K562 (cell line): ENCODE data around the gene SFTPB. TPM values are rescaled to one million over a fixed set of nuclear protein-coding genes. Genes with fewer than 3 reads are reported as not detected.

Experiments used
- ATAC-seq: fragments of 200-7000 bp; cut with Tn5 transposase; 3 replicates; pipeline ENCODE4 v1.9.1; 2020; ENCODE audit warnings: moderate library complexity
- BruUV-seq: library from RNA; stranded (reverse); fragments of 400-500 nt; replicated peaks from 2 replicates; lab custom pipeline; 2021; lab: Mats Ljungman, UMichigan
- CTCF ChIA-PET: fragments of 300-600 bp; formaldehyde crosslinking; extraction: SDS; loops from one replicate; lab custom pipeline; 2021; ENCODE audit warnings: low intra/inter-chr PET ratio; lab: Yijun Ruan, JAX
- POLR2A ChIA-PET: fragments of 300-600, 350-650 bp; sonication (Branson Sonifier 250); formaldehyde crosslinking; extraction: SDS; loops from one replicate; lab custom pipeline; 2021; ENCODE audit warnings: antibody characterized with exemption, inconsistent platforms; lab: Yijun Ruan, JAX
- DNase-seq, 4 experiments: peaks; one replicate each; pipeline versions ENCODE4 v3.0.0 to v3.0.0-alpha.2; 2011 to 2018; ENCODE audit warnings: low spot score in 3 of 4, mixed read lengths in 3 of 4; ENCODE audit errors: extremely low read depth in 1 of 4
- FAIRE-seq: peaks from 2 replicates; lab custom pipeline; 2011; peaks lifted over from hg19 to GRCh38; lab: Jason Lieb, UNC
- H2AFZ ChIP-seq: 2 replicates; pipeline ENCODE4 v1.6.0; 2011; ENCODE audit warnings: low read depth, low read length, control low read depth, inconsistent platforms
- H3K27ac ChIP-seq: fragments of 200-600 bp; 3 replicates; pipeline ENCODE4 v1.8.0; 2011; ENCODE audit warnings: low read depth, mild to moderate bottlenecking, control low read depth, inconsistent platforms, low read length, moderate library complexity, mixed read lengths; ENCODE audit errors: extremely low read depth
- H3K27me3 ChIP-seq, 2 experiments: fragments of 300-600 bp in 1 of 2; 2 replicates in 1 of 2; 3 replicates in 1 of 2; pipeline versions ENCODE4 v1.6.0 to v1.8.0; 2011; ENCODE audit warnings: inconsistent platforms in 2 of 2, low read length in 2 of 2, mild to moderate bottlenecking in 1 of 2, mixed read lengths in 1 of 2, moderate library complexity in 1 of 2; ENCODE audit not compliant: control insufficient read depth in 2 of 2, insufficient read depth in 2 of 2
- H3K36me3 ChIP-seq: fragments of 300-600 bp; 3 replicates; pipeline ENCODE4 v1.8.0; 2011; ENCODE audit warnings: mild to moderate bottlenecking, low read length, inconsistent platforms; ENCODE audit not compliant: control insufficient read depth, insufficient read depth
- H3K4me1 ChIP-seq, 2 experiments: fragments of 200-600 bp in 1 of 2; replicated peaks in 1 of 2; 2 replicates in 1 of 2; 3 replicates in 1 of 2; pipeline versions ENCODE4 v1.5.1 to v1.8.0; 2011; ENCODE audit warnings: inconsistent platforms in 2 of 2, low read length in 2 of 2, mild to moderate bottlenecking in 1 of 2, mixed read lengths in 1 of 2, moderate library complexity in 1 of 2; ENCODE audit not compliant: control insufficient read depth in 2 of 2, insufficient read depth in 2 of 2
- H3K4me2 ChIP-seq: 2 replicates; pipeline ENCODE4 v1.6.1; 2011; ENCODE audit warnings: low read length, control low read depth, inconsistent platforms, mixed read lengths; ENCODE audit not compliant: insufficient read depth
- H3K4me3 ChIP-seq: fragments of 200-600 bp; sonication (generic), shearing (Covaris generic); 2 replicates; pipeline ENCODE4 v1.5.1; 2016; ENCODE audit warnings: control low read depth, inconsistent platforms
- H3K79me2 ChIP-seq: fragments of 200-600 bp; 3 replicates; pipeline ENCODE4 v1.8.0; 2011; ENCODE audit warnings: low read length, inconsistent platforms; ENCODE audit not compliant: control insufficient read depth, insufficient read depth
- H3K9ac ChIP-seq, 2 experiments: 2 replicates each; pipeline versions ENCODE4 v1.6.0 to v1.6.1; 2011; ENCODE audit warnings: low read depth in 2 of 2, low read length in 2 of 2, control low read depth in 1 of 2, inconsistent platforms in 1 of 2, mild to moderate bottlenecking in 1 of 2, mixed read lengths in 1 of 2; ENCODE audit not compliant: insufficient read depth in 1 of 2
- H3K9me1 ChIP-seq: one replicate; pipeline ENCODE4 v1.6.0; 2011; ENCODE audit warnings: inconsistent platforms, mild to moderate bottlenecking, low read length, moderate library complexity; ENCODE audit not compliant: control insufficient read depth, insufficient read depth
- H3K9me3 ChIP-seq: replicated peaks from 2 replicates; pipeline ENCODE4 v1.5.1; 2011; ENCODE audit warnings: low read depth, low read length, inconsistent platforms; ENCODE audit not compliant: control insufficient read depth, insufficient read depth
- H4K20me1 ChIP-seq: replicated peaks from 2 replicates; pipeline ENCODE4 v1.6.1; 2011; ENCODE audit warnings: low read length, inconsistent platforms, mixed read lengths; ENCODE audit not compliant: control insufficient read depth, insufficient read depth
- CCAR2 ChIP-seq: fragments of 200-400 bp; formaldehyde crosslinking; IDR thresholded peaks from 2 replicates; pipeline ENCODE4 v1.6.1; 2017; ENCODE audit warnings: mild to moderate bottlenecking, low read depth, low read length
- CHD2 ChIP-seq: IDR thresholded peaks from 2 replicates; pipeline ENCODE4 v1.6.1; 2011; ENCODE audit warnings: low read depth, low read length
- FOXA1 ChIP-seq: fragments of 450-650 bp; IDR thresholded peaks from 2 replicates; pipeline ENCODE4 v1.6.1; 2016; ENCODE audit warnings: mild to moderate bottlenecking, borderline replicate concordance
- KLF13 ChIP-seq: fragments of 450-650 bp; IDR thresholded peaks from 2 replicates; pipeline ENCODE4 v1.6.1; 2016; ENCODE audit warnings: missing genetic modification characterization, low read depth, mild to moderate bottlenecking, missing compliant biosample characterization, moderate library complexity, borderline replicate concordance
- MBD1 ChIP-seq: fragments of 250-450 bp; sonication (Bioruptor Pico); IDR thresholded peaks from 2 replicates; pipeline ENCODE4 v1.8.0; 2022; ENCODE audit warnings: inconsistent platforms
- MNT ChIP-seq, 2 experiments: fragments of 450-650 bp; conservative IDR thresholded peaks; 2 replicates each; pipeline ENCODE4 v1.6.1; 2017; ENCODE audit warnings: mild to moderate bottlenecking in 2 of 2, moderate library complexity in 2 of 2
- MYC ChIP-seq, 2 experiments: fragments of 250-450 bp in 1 of 2; sonication (Bioruptor Pico) in 1 of 2; IDR thresholded peaks; 2 replicates each; pipeline versions ENCODE4 v1.5.1 to v1.6.1; 2012 to 2021; ENCODE audit warnings: low read depth in 2 of 2, borderline replicate concordance in 1 of 2, improper control_type of control experiment in 1 of 2, low read length in 1 of 2, mild to moderate bottlenecking in 1 of 2, moderate library complexity in 1 of 2
- PTRF ChIP-seq: fragments of 450-650 bp; IDR thresholded peaks from 2 replicates; pipeline ENCODE4 v1.6.1; 2016; ENCODE audit warnings: mild to moderate bottlenecking, missing genetic modification characterization, missing compliant biosample characterization
- PYGO2 ChIP-seq: fragments of 450-650 bp; IDR thresholded peaks from 2 replicates; pipeline ENCODE4 v1.6.1; 2016; ENCODE audit warnings: mild to moderate bottlenecking, missing genetic modification characterization, moderate library complexity, missing compliant biosample characterization
- RBM17 ChIP-seq: fragments of 200-400 bp; formaldehyde crosslinking; IDR thresholded peaks from 2 replicates; pipeline ENCODE4 v1.6.1; 2017; ENCODE audit warnings: low read depth, mild to moderate bottlenecking, low read length, borderline replicate concordance
- RNF2 ChIP-seq: sonication (generic); IDR thresholded peaks from 2 replicates; pipeline ENCODE4 v1.6.1; 2016
- TAF15 ChIP-seq: fragments of 200-400 bp; formaldehyde crosslinking; IDR thresholded peaks from 2 replicates; pipeline ENCODE4 v1.6.1; 2017; ENCODE audit warnings: mild to moderate bottlenecking, low read depth, low read length, moderate library complexity
- ZC3H11A ChIP-seq: IDR thresholded peaks from 2 replicates; pipeline ENCODE4 v1.6.1; 2012; ENCODE audit warnings: low read depth, low read length, improper control_type of control experiment
- ZNF282 ChIP-seq: sonication (generic); formaldehyde crosslinking; IDR thresholded peaks from 2 replicates; pipeline ENCODE4 v1.8.1; 2023; ENCODE audit warnings: missing genetic modification reagents
- WGBS: fragments of 100-300 bp; shearing (Covaris generic); methylation state at CpG from one replicate; pipeline ENCODE4 v1.1.6; 2016; ENCODE audit warnings: low coverage, mixed read lengths; ENCODE audit not compliant: insufficient coverage; ENCODE audit errors: missing lambda C conversion rate; 5-methylcytosine and 5-hydroxymethylcytosine counted together
- in situ Hi-C: fragments of 300-500 bp; cut with MboI; formaldehyde crosslinking; loops from 4 replicates; pipeline ENCODE4 v1.15.0; 2018; ENCODE audit warnings: inconsistent platforms, mixed read lengths
- intact Hi-C: fragments of 100-400 bp; cut with micrococcal nuclease; formaldehyde crosslinking; loops from 2 replicates; pipeline ENCODE4 v1.14.2; 2022
- polyA plus RNA-seq, 8 experiments: library from polyadenylated mRNA; depleted of rRNA in 4 of 8; stranded (reverse) in 5 of 8; unstranded in 3 of 8; fragments of >200 nt; fragmentation: Nextera tagmentation in 2 of 8; fragmentation: Illumina TruSeq in 1 of 8; extraction: Ambion mirVana in 2 of 8; extraction: Trizol in 1 of 8; gene quantifications; 2 replicates each; pipeline versions ENCODE4 v1.2.1 to v1.2.3, GENCODE V29; 2011 to 2014; ENCODE audit warnings: inconsistent platforms in 1 of 8, missing spikeins in 1 of 8
- total RNA-seq, 7 experiments: library from RNA; depleted of rRNA in 6 of 7; stranded (reverse); fragments of >200 nt in 6 of 7; fragmentation: Illumina TruSeq in 2 of 7; extraction: Trizol in 2 of 7; gene quantifications; 2 replicates each; pipeline versions ENCODE4 v1.2.1 to v1.2.3, GENCODE V29; 2011 to 2021; ENCODE audit warnings: low replicate concordance in 1 of 7

Gene SFTPB
- total and polyA plus RNA-seq, 9 of the 15 experiments (the other 6 are each of a cell fraction or from before 2014, with no cell fraction given), result 0.03 to 7.0 TPM; not detected in 7

GRCh38 chr2:85713836-85714235 is 45.8 kb upstream of the SFTPB start:
- intact Hi-C loops (no loop called here), in situ Hi-C loops (no loop called here)
- peaks cover 3 to 26% of the 10 kb centered on the region in 2 experiments; a peak in 4 of 5 replicates for H3K27me3 ChIP-seq
- no peaks in the 10 kb centered on the region for H3K36me3 ChIP-seq
- H3K4me2 ChIP-seq, result no peak overlapping the region
- no peak overlapping the region for H3K9ac ChIP-seq
- no peaks in the 10 kb centered on the region for H3K9me1 ChIP-seq
- H3K4me1 ChIP-seq, result peaks cover 12 to 29% of the 10 kb centered on the region in 2 experiments; a peak in 4 of 5 replicates
- ChIA-PET CTCF (no interaction called here), POLR2A (interaction anchor here (0.7 kb wide), 1 partner anchor 294 kb away, joined by 3 read pairs; no protein-coding TSS in a partner anchor)
- BruUV-seq, result no TSS peak
- DNase-seq (no peak), ATAC-seq (no peak), FAIRE-seq (no peak)
- no peak overlapping the region for H3K4me3 ChIP-seq
- H3K9me3 ChIP-seq, result no peaks in the 10 kb centered on the region
- no peak overlapping the region for H2AFZ ChIP-seq
- H4K20me1 ChIP-seq, result no peaks in the 10 kb centered on the region
- H3K27ac ChIP-seq, result no peak overlapping the region
- 25% methylated on average over 5 of the region's 5 CpGs for WGBS
- H3K79me2 ChIP-seq, result no peaks in the 10 kb centered on the region
- TF ChIP-seq RBM17 (no peak), MYC (IDR thresholded peaks at IDR 0.05; ENCODE audit: low read depth, low read length) (no peak), MYC (CRISPR knock-in tag; IDR thresholded peaks at IDR 0.05; ENCODE audit: borderline replicate concordance, low read depth) (no peak), MNT (conservative IDR thresholded peaks at IDR 0.05) (no peak), TAF15 (no peak), FOXA1 (no peak), ZC3H11A (no peak), PTRF (tag) (no peak), MBD1 (no peak), RNF2 (no peak), PYGO2 (tag) (no peak), CHD2 (no peak), KLF13 (tag) (no peak), ZNF282 (no peak), CCAR2 (no peak)
